Karpas-422 (cell line): ENCODE measurements around the gene RAPGEF3. TPM values are rescaled to one million over a fixed set of nuclear protein-coding genes. Genes with fewer than 3 reads are reported as not detected.

Experiments used
- DNase-seq: peaks from one replicate; pipeline ENCODE4 v3.0.0-alpha.2; 2015
- H2AFZ ChIP-seq: fragments of 200-600 bp; sonication (generic); 2 replicates; pipeline ENCODE4 v1.6.1; 2014; ENCODE audit warnings: antibody characterized with exemption, low read length, mixed read lengths
- H3K27ac ChIP-seq: fragments of 200-600 bp; sonication (generic); 2 replicates; pipeline ENCODE4 v1.5.1; 2014; ENCODE audit warnings: mild to moderate bottlenecking, low read length, moderate library complexity
- H3K27me3 ChIP-seq: fragments of 200-600 bp; sonication (generic); 2 replicates; pipeline ENCODE4 v1.6.1; 2014; ENCODE audit warnings: low read length, mixed read lengths
- H3K36me3 ChIP-seq: fragments of 200-600 bp; sonication (generic); 2 replicates; pipeline ENCODE4 v1.6.1; 2014; ENCODE audit warnings: low read length, mixed read lengths; ENCODE audit not compliant: insufficient read depth
- H3K4me1 ChIP-seq: fragments of 200-600 bp; sonication (generic); 2 replicates; pipeline ENCODE4 v1.6.1; 2014; ENCODE audit warnings: mild to moderate bottlenecking, low read length, mixed read lengths
- H3K4me2 ChIP-seq: fragments of 200-600 bp; sonication (generic); 2 replicates; pipeline ENCODE4 v1.6.1; 2014; ENCODE audit warnings: low read length, low read depth, mild to moderate bottlenecking; ENCODE audit not compliant: poor library complexity, severe bottlenecking
- H3K4me3 ChIP-seq: fragments of 200-600 bp; sonication (generic); 2 replicates; pipeline ENCODE4 v1.5.1; 2014; ENCODE audit warnings: mild to moderate bottlenecking, antibody characterized with exemption, low read length, mixed read lengths
- H3K79me2 ChIP-seq: fragments of 200-600 bp; sonication (generic); 2 replicates; pipeline ENCODE4 v1.6.1; 2014; ENCODE audit warnings: mild to moderate bottlenecking, low read length, mixed read lengths
- H3K9ac ChIP-seq: fragments of 200-600 bp; sonication (generic); 2 replicates; pipeline ENCODE4 v1.6.0; 2014; ENCODE audit warnings: low read length
- H3K9me2 ChIP-seq: fragments of 200-600 bp; sonication (generic), shearing (Covaris generic); replicated peaks from 2 replicates; pipeline ENCODE4 v1.6.0; 2014; ENCODE audit warnings: mild to moderate bottlenecking, low read length, moderate library complexity; ENCODE audit not compliant: insufficient read depth
- H3K9me3 ChIP-seq: fragments of 300-700, 200-600 bp; sonication (generic); 2 replicates; pipeline ENCODE4 v1.6.1; 2014; ENCODE audit warnings: low read length, mixed read lengths
- H4K20me1 ChIP-seq: fragments of 200-600 bp; sonication (generic); 2 replicates; pipeline ENCODE4 v1.6.1; 2014; ENCODE audit warnings: mild to moderate bottlenecking, antibody characterized with exemption, low read length, low read depth; ENCODE audit not compliant: insufficient read depth
- total RNA-seq: library from RNA; depleted of rRNA; stranded (reverse); fragments of >200 nt; shearing (Covaris generic); gene quantifications from 2 replicates; pipeline ENCODE4 v1.2.3, GENCODE V29; 2014; ENCODE audit warnings: low replicate concordance

RAPGEF3 gene
- total RNA-seq, 1 experiment from 2014 or later: 4.4 TPM

DNA sequence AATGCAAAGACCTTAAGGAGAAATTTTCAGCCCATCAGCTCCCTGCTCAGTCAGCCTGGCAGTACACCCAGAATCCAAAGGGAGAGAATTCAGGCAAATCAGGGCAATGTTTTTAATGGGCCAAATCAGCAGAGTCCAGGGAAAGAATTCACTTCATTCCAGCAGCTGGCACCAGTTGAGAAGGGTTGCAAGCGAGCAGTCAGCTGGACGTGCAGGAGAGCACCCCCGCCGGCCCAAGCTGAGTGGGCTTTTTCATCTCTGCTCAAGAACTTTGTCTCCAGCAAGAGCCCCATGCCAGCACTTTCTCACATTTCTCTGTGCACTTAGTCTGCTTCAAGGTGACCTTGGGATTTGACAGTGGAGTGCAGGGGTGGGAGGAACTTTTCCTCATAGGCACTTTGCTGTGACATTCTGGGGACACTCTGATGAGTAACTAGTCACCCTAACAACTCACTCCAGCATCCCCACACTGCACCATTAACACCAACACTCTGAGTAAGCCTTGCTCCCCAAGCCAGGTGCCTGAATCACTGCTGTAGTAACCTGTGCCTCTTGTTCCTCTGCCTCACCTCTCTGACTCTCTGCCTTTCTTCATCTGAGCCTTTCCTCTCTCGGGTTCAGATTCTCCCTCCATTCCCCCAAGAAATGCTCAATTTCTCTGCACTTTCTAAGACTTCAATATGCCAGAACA is 35.6 kb downstream of the RAPGEF3 start:
- peak overlapping the region; percentile 97 for H3K27ac ChIP-seq
- no peaks in the 10 kb centered on the region for H4K20me1 ChIP-seq
- H3K9me2 ChIP-seq: no peaks in the 10 kb centered on the region
- H3K4me3 ChIP-seq: no peak overlapping the region
- H3K4me2 ChIP-seq: peak overlapping the region; percentile 74
- DNase-seq: no peak
- no peaks in the 10 kb centered on the region for H3K36me3 ChIP-seq
- H3K9ac ChIP-seq: peak overlapping the region; percentile 9; the same call in 1 of the 2 replicates
- no peaks in the 10 kb centered on the region for H3K9me3 ChIP-seq
- no peak overlapping the region for H2AFZ ChIP-seq
- no peaks in the 10 kb centered on the region for H3K27me3 ChIP-seq
- peaks cover 71% of the 10 kb centered on the region for H3K4me1 ChIP-seq
- no peaks in the 10 kb centered on the region for H3K79me2 ChIP-seq

DNA sequence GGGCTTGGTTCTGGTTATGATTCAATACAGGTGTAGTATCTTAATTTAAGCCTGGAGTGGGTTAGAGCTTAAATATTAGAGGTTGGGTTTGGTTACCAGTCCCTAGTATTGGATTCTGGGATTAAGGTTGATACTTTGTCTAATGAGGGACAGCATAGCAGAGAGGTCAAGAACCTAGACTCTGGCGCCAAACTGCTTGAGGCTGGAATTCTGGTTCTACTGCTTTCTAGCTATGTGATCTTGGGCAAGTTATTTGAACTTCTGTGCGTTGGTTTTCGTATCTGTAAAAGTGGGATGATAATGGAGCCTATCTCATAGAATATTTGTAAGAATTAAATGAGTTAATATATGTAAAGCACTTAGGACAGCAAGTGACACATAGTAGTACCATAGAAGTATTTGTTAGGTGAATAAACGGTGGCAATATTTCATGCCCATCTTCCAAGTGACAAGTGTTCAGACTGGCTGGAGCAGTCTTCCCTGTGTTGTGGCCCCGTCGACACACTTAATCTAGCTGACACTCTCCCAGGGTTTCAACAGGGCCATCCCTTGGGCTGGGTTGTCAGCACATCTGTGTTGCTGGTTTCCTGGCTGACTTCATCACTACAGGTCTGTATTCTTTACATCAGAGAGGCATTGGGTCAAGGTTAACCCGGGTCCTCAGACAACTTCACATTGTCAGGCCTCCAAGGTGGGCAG is 36.4 kb downstream of the RAPGEF3 start:
- H3K79me2 ChIP-seq: no peaks in the 10 kb centered on the region
- no peak overlapping the region for H3K4me2 ChIP-seq
- H4K20me1 ChIP-seq: no peaks in the 10 kb centered on the region
- no peaks in the 10 kb centered on the region for H3K9me3 ChIP-seq
- H3K4me1 ChIP-seq: peaks cover 71% of the 10 kb centered on the region
- no peaks in the 10 kb centered on the region for H3K36me3 ChIP-seq
- H3K4me3 ChIP-seq: no peak overlapping the region
- no peak overlapping the region for H2AFZ ChIP-seq
- no peak for DNase-seq
- no peaks in the 10 kb centered on the region for H3K9me2 ChIP-seq
- no peak overlapping the region for H3K9ac ChIP-seq
- no peaks in the 10 kb centered on the region for H3K27me3 ChIP-seq
- H3K27ac ChIP-seq: no peak overlapping the region; the same call in 1 of the 2 replicates

DNA sequence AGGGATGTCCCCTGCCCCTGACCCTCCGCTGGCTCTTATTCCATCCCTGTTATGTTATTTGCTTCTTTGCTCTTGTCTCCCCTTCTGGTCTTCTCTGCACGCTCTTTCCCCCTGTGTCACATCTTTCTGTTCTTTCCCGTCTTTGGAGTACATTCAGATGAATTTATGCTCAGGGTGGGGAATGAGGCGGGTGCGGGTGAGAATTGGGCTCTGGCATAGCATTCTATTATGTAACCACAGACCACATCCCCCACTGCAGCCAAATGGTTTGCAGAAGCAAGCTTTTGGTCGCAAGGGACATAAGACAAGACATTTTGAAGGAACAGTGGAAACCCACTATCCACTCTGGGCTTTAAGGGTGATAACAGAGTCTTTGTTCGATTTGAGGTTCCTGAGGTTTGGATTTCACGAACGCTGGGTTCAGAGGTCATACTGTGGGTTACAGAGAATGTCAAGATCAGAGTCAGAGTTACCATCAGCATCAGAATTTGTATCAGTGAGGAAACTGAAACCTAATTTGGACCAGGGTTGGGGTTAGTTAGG is 37.2 kb downstream of the RAPGEF3 start:
- Histone ChIP-seq H3K9me2 (no peaks in the 10 kb centered on the region), H3K9ac (no peak overlapping the region), H3K4me2 (no peak overlapping the region), H3K4me3 (no peak overlapping the region), H3K9me3 (no peaks in the 10 kb centered on the region), H3K27me3 (no peaks in the 10 kb centered on the region), H3K27ac (no peak overlapping the region; the same call in 1 of the 2 replicates), H4K20me1 (no peaks in the 10 kb centered on the region), H2AFZ (no peak overlapping the region), H3K36me3 (no peaks in the 10 kb centered on the region), H3K79me2 (no peaks in the 10 kb centered on the region), H3K4me1 (peaks cover 71% of the 10 kb centered on the region)
- DNase-seq: no peak

DNA sequence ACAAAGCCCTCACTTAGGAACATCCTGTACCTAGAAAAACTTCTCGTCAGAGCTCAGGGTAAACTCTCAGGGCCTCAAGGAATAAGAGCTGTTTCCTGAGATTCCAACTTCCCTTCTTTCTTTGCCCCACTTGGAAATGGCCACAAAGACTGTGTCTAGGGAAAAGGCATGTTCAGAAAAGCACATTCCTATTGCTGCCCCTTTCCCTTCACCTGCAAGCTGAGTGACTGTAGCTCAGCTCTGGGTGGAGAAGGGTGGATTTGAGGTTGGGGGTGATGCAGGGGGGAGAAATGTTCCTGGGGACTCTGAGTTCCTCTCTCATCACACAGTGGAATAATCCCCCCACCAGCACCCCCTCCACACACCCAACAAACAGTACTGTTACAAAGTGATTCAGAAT is 40.1 kb downstream of the RAPGEF3 start:
- no peak overlapping the region for H3K4me3 ChIP-seq
- peaks cover 57% of the 10 kb centered on the region for H3K4me1 ChIP-seq
- H4K20me1 ChIP-seq: no peaks in the 10 kb centered on the region
- H3K9me3 ChIP-seq: no peaks in the 10 kb centered on the region
- no peak overlapping the region for H2AFZ ChIP-seq
- H3K27ac ChIP-seq: peak overlapping the region; percentile 77
- DNase-seq: no peak
- H3K79me2 ChIP-seq: no peaks in the 10 kb centered on the region
- peak overlapping the region; percentile 55 for H3K4me2 ChIP-seq
- no peaks in the 10 kb centered on the region for H3K27me3 ChIP-seq
- no peaks in the 10 kb centered on the region for H3K36me3 ChIP-seq
- peak overlapping the region; percentile 61; the same call in 1 of the 2 replicates for H3K9ac ChIP-seq
- no peaks in the 10 kb centered on the region for H3K9me2 ChIP-seq

DNA sequence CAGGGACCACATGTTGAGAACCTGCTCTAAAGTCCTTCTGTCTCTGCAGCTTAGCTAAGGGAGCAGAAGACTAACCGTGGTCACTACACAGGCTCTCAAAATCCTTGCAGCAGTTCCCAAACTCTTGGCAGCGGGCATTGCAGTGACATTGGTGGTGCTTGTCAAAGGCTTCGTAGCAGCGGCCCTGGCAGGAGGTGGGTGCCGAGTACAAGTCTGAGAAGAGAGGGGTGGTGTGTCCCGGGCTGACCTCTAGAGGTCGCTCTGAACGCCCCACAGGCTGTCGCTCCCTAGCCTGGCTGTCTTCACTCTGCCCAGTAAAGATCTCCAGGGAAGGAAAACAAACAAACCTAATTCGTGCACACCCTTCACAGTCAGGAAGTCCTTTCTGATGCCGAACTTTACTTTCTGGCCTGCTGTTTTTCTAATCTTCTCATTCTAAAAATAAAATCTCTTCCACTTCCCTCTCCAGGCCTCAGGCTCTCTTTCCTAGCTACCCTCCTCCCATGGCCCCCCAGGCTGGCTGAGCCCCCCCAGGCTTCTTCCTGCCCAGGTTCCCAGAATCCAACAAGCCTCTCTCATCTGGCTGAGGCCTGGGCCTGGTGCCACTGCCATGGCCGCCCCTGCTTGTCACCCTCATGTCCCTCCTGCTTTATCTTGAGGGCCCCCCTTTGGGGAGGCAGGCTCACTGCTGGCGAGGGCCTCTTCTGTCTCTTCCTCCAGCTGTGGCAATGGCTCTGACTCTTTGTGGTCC is 41.1 kb downstream of the RAPGEF3 start:
- Histone ChIP-seq H3K9me3 (no peaks in the 10 kb centered on the region), H3K9me2 (no peaks in the 10 kb centered on the region), H2AFZ (0 out of 2 replicates have a peak overlapping the region, but pooled peaks have one; percentile 34), H3K36me3 (no peaks in the 10 kb centered on the region), H3K9ac (peak overlapping the region; percentile 61), H3K4me2 (peak overlapping the region; percentile 55), H3K4me3 (no peak overlapping the region), H4K20me1 (no peaks in the 10 kb centered on the region), H3K27me3 (no peaks in the 10 kb centered on the region), H3K4me1 (peaks cover 48% of the 10 kb centered on the region), H3K79me2 (no peaks in the 10 kb centered on the region), H3K27ac (peak overlapping the region; percentile 77)
- peak; percentile 94 for DNase-seq

DNA sequence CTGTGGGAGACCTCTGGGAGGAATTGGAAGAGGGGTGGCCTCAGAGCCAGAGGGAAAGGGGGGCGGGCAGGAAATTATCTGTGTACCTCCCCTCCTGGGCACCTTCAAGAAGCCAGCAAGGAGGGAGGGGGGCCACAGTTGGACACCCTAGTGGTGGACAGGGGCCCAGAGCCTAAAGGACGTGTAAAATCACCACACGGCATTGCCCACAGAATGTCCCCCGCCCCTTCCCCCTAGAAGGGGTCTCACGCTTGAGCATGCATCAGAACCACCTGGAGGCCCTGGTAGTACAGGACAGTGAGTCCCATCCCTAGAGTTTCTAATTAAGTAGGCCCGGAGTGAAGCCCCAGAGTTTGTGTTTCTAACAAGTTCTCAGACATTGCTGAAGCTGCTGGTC is 41.6 kb downstream of the RAPGEF3 start:
- Histone ChIP-seq H3K27ac (peak overlapping the region; percentile 23; the same call in 1 of the 2 replicates), H3K79me2 (no peaks in the 10 kb centered on the region), H3K9ac (peak overlapping the region; percentile 50), H3K4me1 (peaks cover 46% of the 10 kb centered on the region), H2AFZ (0 out of 2 replicates have a peak overlapping the region, but pooled peaks have one; percentile 34), H3K9me3 (no peaks in the 10 kb centered on the region), H4K20me1 (no peaks in the 10 kb centered on the region), H3K4me2 (peak overlapping the region; percentile 34), H3K27me3 (no peaks in the 10 kb centered on the region), H3K9me2 (no peaks in the 10 kb centered on the region), H3K36me3 (no peaks in the 10 kb centered on the region), H3K4me3 (no peak overlapping the region)
- no peak for DNase-seq

DNA sequence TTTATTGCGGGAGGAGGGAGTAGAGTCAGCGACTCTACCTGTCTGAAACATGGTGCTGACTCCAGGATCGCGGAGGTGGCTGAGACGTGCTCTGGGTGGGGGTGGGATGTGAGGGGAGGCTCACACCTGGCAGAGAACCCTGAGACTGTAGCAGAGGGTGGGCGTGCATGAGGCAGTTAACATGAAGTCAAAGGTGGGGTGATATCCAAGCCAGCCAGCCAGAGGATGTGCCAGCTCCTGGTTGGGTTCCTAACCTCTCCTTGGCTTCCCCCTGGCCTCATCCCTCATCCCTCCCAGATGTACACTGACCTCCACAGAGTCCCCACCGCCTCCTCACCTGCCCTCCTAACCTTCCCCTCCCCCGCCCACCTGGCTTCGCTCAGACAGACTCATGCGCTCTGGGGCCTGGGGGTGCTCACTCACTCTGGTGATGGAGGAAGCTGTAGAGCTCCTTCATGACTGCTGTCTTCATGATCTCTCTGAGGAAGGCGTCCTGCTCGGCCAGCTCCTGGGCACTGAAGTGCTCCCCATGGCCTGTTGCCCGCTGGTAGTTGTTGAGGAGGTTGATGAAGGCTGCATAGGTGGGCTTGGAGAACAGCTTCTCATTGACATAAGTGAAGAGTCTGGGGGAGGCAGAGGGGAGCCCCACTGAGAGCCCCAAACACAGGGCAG is 42.7 kb downstream of the RAPGEF3 start:
- no peak overlapping the region for H3K4me3 ChIP-seq
- no peak overlapping the region for H3K9ac ChIP-seq
- no peaks in the 10 kb centered on the region for H3K36me3 ChIP-seq
- DNase-seq: no peak
- no peak overlapping the region for H3K4me2 ChIP-seq
- H3K27me3 ChIP-seq: no peaks in the 10 kb centered on the region
- no peaks in the 10 kb centered on the region for H3K9me2 ChIP-seq
- no peak overlapping the region for H2AFZ ChIP-seq
- no peaks in the 10 kb centered on the region for H4K20me1 ChIP-seq
- 0 out of 2 replicates have a peak, but pooled peaks cover under 1% of the 10 kb centered on the region for H3K79me2 ChIP-seq
- H3K27ac ChIP-seq: no peak overlapping the region
- H3K9me3 ChIP-seq: no peaks in the 10 kb centered on the region
- peaks cover 44% of the 10 kb centered on the region for H3K4me1 ChIP-seq
